Suprapubic skin (tissue), 4 donors: ENCODE measurements around the gene FES. TPM values are rescaled to one million over a fixed set of nuclear protein-coding genes. Genes with fewer than 3 reads are reported as not detected.

Experiments
- DNase-seq, 2 donors: peaks; one replicate each; pipeline ENCODE4 v3.0.0-alpha.2; 2019; ENCODE audit warnings: low spot score in 2 of 2
- H3K27ac ChIP-seq: fragments of 200-600 bp; sonication (generic); one replicate; pipeline ENCODE4 v1.5.1; 2019
- H3K27me3 ChIP-seq: fragments of 200-600 bp; sonication (generic); one replicate; pipeline ENCODE4 v1.5.1; 2019
- H3K36me3 ChIP-seq: fragments of 200-600 bp; sonication (generic); one replicate; pipeline ENCODE4 v1.5.1; 2019
- H3K4me1 ChIP-seq: fragments of 200-600 bp; sonication (generic); one replicate; pipeline ENCODE4 v1.5.1; 2019
- H3K4me3 ChIP-seq: fragments of 200-600 bp; sonication (generic); one replicate; pipeline ENCODE4 v1.5.1; 2019; ENCODE audit warnings: mild to moderate bottlenecking
- H3K9me3 ChIP-seq: fragments of 200-600 bp; sonication (generic); one replicate; pipeline ENCODE4 v1.5.1; 2019
- EP300 ChIP-seq: sonication (generic); formaldehyde crosslinking; IDR thresholded peaks from one replicate; pipeline ENCODE4 v1.6.1; 2017; ENCODE audit warnings: antibody characterized with exemption
- POLR2A ChIP-seq, 2 donors: fragments of 450-650 bp; IDR thresholded peaks; one replicate each; pipeline ENCODE4 v1.6.1; 2017; ENCODE audit warnings: antibody characterized with exemption in 2 of 2, mild to moderate bottlenecking in 2 of 2, moderate library complexity in 2 of 2
- POLR2AphosphoS5 ChIP-seq, 3 donors: sonication (generic); formaldehyde crosslinking; IDR thresholded peaks; one replicate each; pipeline ENCODE4 v1.6.1; 2017; ENCODE audit warnings: antibody characterized with exemption in 3 of 3
- WGBS: methylation state at CpG from one replicate; pipeline ENCODE4 v1.1.5; 2018; 5-methylcytosine and 5-hydroxymethylcytosine counted together
- total RNA-seq, 4 donors: library from RNA; depleted of rRNA; stranded (reverse); fragments of >200 nt; gene quantifications; one replicate each; pipeline ENCODE4 v1.1.0, GENCODE V29; 2016
- TF ChIP-seq, protein P1 (sequence below), 2 donors: fragments of 200-600 bp in 1 of 2; fragments of 450-650 bp in 1 of 2; sonication (generic) in 1 of 2; IDR thresholded peaks; one replicate each; pipeline ENCODE4 v1.5.1; 2016 to 2019; ENCODE audit warnings: antibody characterized with exemption in 2 of 2, mild to moderate bottlenecking in 1 of 2, moderate library complexity in 1 of 2

Gene FES
- total RNA-seq, 4 donors from 2014 or later: 6.3 to 18.7 (median 11.8) TPM

DNA sequence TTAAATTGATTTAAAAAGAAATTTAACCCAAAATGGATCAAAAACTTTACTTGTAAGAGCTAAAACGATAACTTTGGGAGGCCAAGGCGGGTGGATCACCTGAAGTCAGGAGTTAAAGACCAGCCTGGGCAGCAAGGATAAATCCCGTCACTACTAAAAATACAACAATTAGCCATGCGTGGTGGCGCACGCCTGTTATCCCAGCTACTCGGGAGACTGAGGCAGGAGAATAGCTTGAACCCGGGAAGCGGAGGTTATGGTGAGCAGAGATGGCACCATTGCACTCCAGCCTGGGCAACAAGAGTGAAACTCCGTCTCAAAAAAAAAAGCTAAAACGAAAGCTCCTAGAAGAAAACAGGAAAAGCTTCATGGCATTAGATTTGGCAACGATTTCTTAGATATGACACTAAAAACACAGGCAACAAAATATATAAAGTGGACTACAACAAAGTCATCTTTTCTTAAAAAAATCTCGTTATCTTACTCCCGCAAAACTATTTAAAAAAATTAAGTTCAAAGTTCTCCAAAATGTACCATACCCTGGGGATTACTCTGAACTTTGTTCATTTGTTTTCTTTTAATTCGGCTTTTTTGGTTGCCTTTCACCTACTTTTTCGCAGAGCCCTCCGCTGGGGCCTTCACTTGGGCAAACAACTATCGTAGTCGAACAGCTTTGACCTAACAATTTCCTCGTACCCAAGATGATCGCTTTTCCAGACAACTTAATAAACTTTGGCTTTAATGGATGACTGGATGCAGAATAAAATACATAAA is 45.1 kb downstream of the FES start:
- Histone ChIP-seq H3K9me3 (no peaks in the 10 kb centered on the region), H3K27ac (peak overlapping the region; percentile 82), H3K36me3 (no peaks in the 10 kb centered on the region), H3K4me3 (peak overlapping the region; percentile 64), H3K4me1 (peaks cover 46% of the 10 kb centered on the region), H3K27me3 (no peaks in the 10 kb centered on the region)
- TF ChIP-seq, protein P1, sequence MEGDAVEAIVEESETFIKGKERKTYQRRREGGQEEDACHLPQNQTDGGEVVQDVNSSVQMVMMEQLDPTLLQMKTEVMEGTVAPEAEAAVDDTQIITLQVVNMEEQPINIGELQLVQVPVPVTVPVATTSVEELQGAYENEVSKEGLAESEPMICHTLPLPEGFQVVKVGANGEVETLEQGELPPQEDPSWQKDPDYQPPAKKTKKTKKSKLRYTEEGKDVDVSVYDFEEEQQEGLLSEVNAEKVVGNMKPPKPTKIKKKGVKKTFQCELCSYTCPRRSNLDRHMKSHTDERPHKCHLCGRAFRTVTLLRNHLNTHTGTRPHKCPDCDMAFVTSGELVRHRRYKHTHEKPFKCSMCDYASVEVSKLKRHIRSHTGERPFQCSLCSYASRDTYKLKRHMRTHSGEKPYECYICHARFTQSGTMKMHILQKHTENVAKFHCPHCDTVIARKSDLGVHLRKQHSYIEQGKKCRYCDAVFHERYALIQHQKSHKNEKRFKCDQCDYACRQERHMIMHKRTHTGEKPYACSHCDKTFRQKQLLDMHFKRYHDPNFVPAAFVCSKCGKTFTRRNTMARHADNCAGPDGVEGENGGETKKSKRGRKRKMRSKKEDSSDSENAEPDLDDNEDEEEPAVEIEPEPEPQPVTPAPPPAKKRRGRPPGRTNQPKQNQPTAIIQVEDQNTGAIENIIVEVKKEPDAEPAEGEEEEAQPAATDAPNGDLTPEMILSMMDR (IDR thresholded peaks at IDR 0.05): no peak
- TF ChIP-seq POLR2AphosphoS5 (IDR thresholded peaks at IDR 0.05): no peak
- no peak for TF ChIP-seq POLR2A (IDR thresholded peaks at IDR 0.05)
- TF ChIP-seq EP300: no peak
- 45% methylated on average over 21 of the region's 21 CpGs for WGBS
- no peak for DNase-seq

- no peak for DNase-seq
- Histone ChIP-seq H3K4me1 (peaks cover 60% of the 10 kb centered on the region), H3K27ac (peak overlapping the region; percentile 82), H3K4me3 (peak overlapping the region; percentile 64), H3K27me3 (no peaks in the 10 kb centered on the region), H3K9me3 (no peaks in the 10 kb centered on the region), H3K36me3 (no peaks in the 10 kb centered on the region)
- 52% methylated on average over 15 of the region's 15 CpGs for WGBS
- TF ChIP-seq POLR2AphosphoS5 (IDR thresholded peaks at IDR 0.05) (no peak), EP300 (no peak), POLR2A (IDR thresholded peaks at IDR 0.05) (no peak)
- TF ChIP-seq, protein P1 (IDR thresholded peaks at IDR 0.05): no peak
Observed at GRCh38 chr15:90930861-90931574, 46.7 kb downstream of the FES start.

GRCh38 chr15:90931575-90931827 is 47.2 kb downstream of the FES start:
- WGBS: 15% methylated on average over 6 of the region's 6 CpGs
- DNase-seq: no peak
- Histone ChIP-seq H3K4me1 (peaks cover 64% of the 10 kb centered on the region), H3K27me3 (no peaks in the 10 kb centered on the region), H3K27ac (peak overlapping the region; percentile 82), H3K9me3 (no peaks in the 10 kb centered on the region), H3K4me3 (peak overlapping the region; percentile 64), H3K36me3 (no peaks in the 10 kb centered on the region)
- TF ChIP-seq POLR2AphosphoS5 (IDR thresholded peaks at IDR 0.05) (no peak), EP300 (no peak), POLR2A (IDR thresholded peaks at IDR 0.05) (no peak)
- TF ChIP-seq, protein P1 (IDR thresholded peaks at IDR 0.05): no peak

DNA sequence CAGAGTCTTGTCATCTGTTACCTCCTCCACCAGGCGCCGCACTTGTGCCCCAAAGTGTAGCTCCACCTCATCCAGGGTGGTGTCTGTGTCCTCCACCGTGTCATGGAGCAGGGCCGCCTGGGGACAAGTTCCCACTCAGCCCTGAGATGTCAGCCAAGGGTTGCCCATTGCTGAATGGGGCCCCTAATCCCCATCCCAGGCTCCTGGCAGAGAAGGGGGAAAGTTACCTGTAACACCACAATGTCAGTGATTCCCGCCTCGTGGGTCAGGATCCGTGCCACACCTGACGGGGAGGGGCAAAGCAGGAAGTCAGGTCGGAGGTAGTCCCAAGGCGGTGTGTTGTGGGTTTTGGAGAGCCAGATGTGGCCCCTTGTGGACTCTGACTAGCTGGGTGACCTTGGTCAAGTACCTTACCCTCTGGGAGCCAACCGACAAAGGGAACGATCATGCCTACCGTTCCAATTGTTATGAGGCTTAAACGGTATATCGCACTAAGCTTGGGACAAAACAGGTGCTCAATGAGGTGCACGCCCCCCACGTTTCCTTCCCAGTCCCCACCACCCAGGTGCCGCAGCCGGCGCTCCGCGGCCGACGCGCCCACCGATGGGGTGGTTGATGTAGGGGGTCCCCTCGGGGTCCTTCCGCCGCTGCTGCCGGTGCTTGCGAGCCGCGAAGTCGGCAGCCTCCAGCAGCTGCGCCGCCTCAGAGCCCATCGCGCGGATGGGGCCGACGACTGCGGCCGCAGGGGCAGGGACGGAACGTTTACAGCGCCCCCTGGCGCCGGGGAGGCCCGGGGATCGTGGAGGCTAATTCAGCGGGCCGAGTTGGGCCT is 47.7 kb downstream of the FES start, which contains the start of gene HDDC3:
TSS of gene HDDC3 (minus strand) at position 722 of the 832 bp plus-strand sequence. CDS start at position 713, 9 bp downstream.
- H3K9me3 ChIP-seq: no peaks in the 10 kb centered on the region
- no peak for TF ChIP-seq EP300
- TF ChIP-seq POLR2A (IDR thresholded peaks at IDR 0.05): peak in 1 of 2 donors; percentile 68
- peak in 2 of 3 donors; percentile 75 to 77 for TF ChIP-seq POLR2AphosphoS5 (IDR thresholded peaks at IDR 0.05)
- TF ChIP-seq, protein P1 (IDR thresholded peaks at IDR 0.05): peak; percentile 80 to 96
- H3K27me3 ChIP-seq: no peaks in the 10 kb centered on the region
- 0% methylated on average over 6 of the region's 52 CpGs for WGBS
- peak within 1 kb of the TSS; percentile 64 for H3K4me3 ChIP-seq
- DNase-seq: peak; percentile 93 to 94
- H3K27ac ChIP-seq: peak within 1 kb of the TSS; percentile 82
- peaks cover 70% of the 10 kb centered on the region for H3K4me1 ChIP-seq
- peaks cover 5% of the 10 kb centered on the region for H3K36me3 ChIP-seq
